ENCODE results near the gene HOOK2. TPM values are rescaled to one million over a fixed set of nuclear protein-coding genes. Genes with fewer than 3 reads are reported as not detected.

Gene HOOK2
- total RNA-seq, 1 experiment from 2014 or later = 14.3 TPM

DNA sequence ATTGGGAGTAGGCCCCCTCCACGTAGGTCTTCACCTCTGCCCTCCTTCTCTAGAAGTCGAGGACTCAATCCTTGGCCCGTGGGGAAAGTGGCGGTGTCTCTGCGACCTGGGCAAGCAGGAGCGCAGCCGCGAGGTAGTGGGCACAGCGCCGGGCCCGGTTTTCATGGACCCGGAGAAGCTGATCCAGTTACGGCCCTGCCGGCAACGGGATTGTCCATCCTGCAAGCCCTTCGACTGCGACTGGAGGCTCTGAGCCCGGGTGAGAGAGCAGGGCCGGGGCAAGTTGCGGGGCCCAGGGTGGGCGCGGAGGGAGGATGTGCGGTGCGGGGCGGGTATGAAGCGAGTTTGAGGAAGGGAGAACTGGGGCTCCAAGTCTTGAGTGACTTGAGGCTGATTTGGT is 28.7 kb upstream of the HOOK2 start:
- DNase-seq (ENCODE audit: low read depth, low spot score) = no peak
- intact Hi-C loops (cut with micrococcal nuclease; ENCODE audit: unreplicated experiment) = no loop called here
- ChIA-PET POLR2A (interaction anchor here (0.6 kb wide), 1 partner anchor 28 kb away, joined by 19 read pairs; no protein-coding TSS in a partner anchor), CTCF (no interaction called here)
- no peak for ATAC-seq
- Histone ChIP-seq H3K4me3 (ENCODE audit: low read depth in 2 of 2, low read length in 2 of 2) (no peak overlapping the region), H3K27me3 (ENCODE audit: control insufficient read depth, insufficient read depth, low read length) (no peaks in the 10 kb centered on the region), H3K4me1 (ENCODE audit: control insufficient read depth, insufficient read depth, low read length) (peaks cover 8% of the 10 kb centered on the region), H3K27ac (ENCODE audit: low read length) (no peak overlapping the region), H3K36me3 (ENCODE audit: control insufficient read depth, insufficient read depth, low read length) (peaks cover 4% of the 10 kb centered on the region; the same call in 1 of the 2 replicates), H3K9me3 (ENCODE audit: control insufficient read depth, insufficient read depth, low read depth, low read length) (no peaks in the 10 kb centered on the region)
- no peak for TF ChIP-seq POLR2AphosphoS5 (IDR thresholded peaks at IDR 0.05; ENCODE audit: low read depth, low read length)
- TF ChIP-seq SIN3A (IDR thresholded peaks at IDR 0.05; ENCODE audit: borderline replicate concordance, insufficient read depth, low read depth, low read length) = no peak
- TF ChIP-seq, protein P1, sequence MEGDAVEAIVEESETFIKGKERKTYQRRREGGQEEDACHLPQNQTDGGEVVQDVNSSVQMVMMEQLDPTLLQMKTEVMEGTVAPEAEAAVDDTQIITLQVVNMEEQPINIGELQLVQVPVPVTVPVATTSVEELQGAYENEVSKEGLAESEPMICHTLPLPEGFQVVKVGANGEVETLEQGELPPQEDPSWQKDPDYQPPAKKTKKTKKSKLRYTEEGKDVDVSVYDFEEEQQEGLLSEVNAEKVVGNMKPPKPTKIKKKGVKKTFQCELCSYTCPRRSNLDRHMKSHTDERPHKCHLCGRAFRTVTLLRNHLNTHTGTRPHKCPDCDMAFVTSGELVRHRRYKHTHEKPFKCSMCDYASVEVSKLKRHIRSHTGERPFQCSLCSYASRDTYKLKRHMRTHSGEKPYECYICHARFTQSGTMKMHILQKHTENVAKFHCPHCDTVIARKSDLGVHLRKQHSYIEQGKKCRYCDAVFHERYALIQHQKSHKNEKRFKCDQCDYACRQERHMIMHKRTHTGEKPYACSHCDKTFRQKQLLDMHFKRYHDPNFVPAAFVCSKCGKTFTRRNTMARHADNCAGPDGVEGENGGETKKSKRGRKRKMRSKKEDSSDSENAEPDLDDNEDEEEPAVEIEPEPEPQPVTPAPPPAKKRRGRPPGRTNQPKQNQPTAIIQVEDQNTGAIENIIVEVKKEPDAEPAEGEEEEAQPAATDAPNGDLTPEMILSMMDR (IDR thresholded peaks at IDR 0.05) = no peak
- TF ChIP-seq, protein P2, sequence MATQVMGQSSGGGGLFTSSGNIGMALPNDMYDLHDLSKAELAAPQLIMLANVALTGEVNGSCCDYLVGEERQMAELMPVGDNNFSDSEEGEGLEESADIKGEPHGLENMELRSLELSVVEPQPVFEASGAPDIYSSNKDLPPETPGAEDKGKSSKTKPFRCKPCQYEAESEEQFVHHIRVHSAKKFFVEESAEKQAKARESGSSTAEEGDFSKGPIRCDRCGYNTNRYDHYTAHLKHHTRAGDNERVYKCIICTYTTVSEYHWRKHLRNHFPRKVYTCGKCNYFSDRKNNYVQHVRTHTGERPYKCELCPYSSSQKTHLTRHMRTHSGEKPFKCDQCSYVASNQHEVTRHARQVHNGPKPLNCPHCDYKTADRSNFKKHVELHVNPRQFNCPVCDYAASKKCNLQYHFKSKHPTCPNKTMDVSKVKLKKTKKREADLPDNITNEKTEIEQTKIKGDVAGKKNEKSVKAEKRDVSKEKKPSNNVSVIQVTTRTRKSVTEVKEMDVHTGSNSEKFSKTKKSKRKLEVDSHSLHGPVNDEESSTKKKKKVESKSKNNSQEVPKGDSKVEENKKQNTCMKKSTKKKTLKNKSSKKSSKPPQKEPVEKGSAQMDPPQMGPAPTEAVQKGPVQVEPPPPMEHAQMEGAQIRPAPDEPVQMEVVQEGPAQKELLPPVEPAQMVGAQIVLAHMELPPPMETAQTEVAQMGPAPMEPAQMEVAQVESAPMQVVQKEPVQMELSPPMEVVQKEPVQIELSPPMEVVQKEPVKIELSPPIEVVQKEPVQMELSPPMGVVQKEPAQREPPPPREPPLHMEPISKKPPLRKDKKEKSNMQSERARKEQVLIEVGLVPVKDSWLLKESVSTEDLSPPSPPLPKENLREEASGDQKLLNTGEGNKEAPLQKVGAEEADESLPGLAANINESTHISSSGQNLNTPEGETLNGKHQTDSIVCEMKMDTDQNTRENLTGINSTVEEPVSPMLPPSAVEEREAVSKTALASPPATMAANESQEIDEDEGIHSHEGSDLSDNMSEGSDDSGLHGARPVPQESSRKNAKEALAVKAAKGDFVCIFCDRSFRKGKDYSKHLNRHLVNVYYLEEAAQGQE (IDR thresholded peaks at IDR 0.05; ENCODE audit: insufficient read depth in 1 of 2, low read depth in 2 of 2, low read length in 1 of 2) = no peak
- no peak for TF ChIP-seq TCF7L2 (IDR thresholded peaks at IDR 0.05; ENCODE audit: low read depth, low read length)
- no TSS peak for BruUV-seq (replicated peaks)
- in situ Hi-C loops (cut with HindIII; ENCODE audit: low pct_unique_long_range_greater_than_20kb, low sequenced_read_pairs) = no loop called here

DNA sequence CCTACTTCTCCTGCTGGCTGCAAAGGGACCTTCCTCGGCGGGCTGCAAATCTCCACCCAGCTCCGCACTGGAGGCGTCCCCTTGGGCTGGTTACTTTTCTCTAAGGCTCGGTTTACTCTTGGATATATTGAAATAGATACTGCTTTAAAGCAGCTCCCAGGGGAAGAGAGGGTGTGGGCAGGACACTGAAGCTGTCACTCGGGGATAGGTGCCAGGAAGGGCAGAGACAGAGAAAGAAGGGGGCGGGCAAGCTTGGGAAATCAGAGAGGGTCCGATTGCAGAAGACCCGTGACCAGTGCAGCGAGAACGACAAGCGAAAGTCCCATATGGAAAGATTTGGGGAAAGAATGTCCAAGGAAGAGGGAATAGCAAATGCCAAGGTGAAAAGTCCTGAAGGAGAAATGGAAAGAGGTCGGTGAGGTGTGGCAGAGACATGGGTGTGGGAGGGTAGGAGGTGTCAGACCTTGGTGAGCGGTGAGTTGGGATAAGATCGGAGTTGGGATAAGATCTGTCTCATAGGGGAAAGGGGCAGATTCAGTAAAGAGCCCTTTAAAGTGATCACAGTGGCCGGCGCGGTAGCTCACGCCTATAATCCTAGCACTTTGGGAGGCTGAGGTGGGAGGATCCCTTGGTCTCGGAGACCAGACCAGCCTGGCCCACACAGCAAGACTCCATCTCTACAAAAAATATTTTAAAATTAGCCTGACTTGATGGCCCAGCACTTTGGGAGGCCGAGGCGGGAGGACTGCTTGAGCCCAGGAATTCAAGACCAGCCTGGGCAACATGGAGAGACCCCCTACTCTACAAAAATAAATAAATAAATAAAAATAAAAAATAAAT is 27.1 kb upstream of the HOOK2 start:
- ChIA-PET POLR2A (no interaction called here), CTCF (no interaction called here)
- TF ChIP-seq TCF7L2 (IDR thresholded peaks at IDR 0.05; ENCODE audit: low read depth, low read length) (no peak), POLR2AphosphoS5 (IDR thresholded peaks at IDR 0.05; ENCODE audit: low read depth, low read length) (no peak), SIN3A (IDR thresholded peaks at IDR 0.05; ENCODE audit: borderline replicate concordance, insufficient read depth, low read depth, low read length) (no peak)
- TF ChIP-seq, protein P2 (IDR thresholded peaks at IDR 0.05; ENCODE audit: insufficient read depth in 1 of 2, low read depth in 2 of 2, low read length in 1 of 2) = no peak
- TF ChIP-seq, protein P1 (IDR thresholded peaks at IDR 0.05) = no peak
- DNase-seq (ENCODE audit: low read depth, low spot score) (no peak), ATAC-seq (no peak)
- intact Hi-C loops (cut with micrococcal nuclease; ENCODE audit: unreplicated experiment) = no loop called here
- no TSS peak for BruUV-seq (replicated peaks)
- peaks cover 4% of the 10 kb centered on the region; the same call in 1 of the 2 replicates for H3K36me3 ChIP-seq (ENCODE audit: control insufficient read depth, insufficient read depth, low read length)
- in situ Hi-C loops (cut with HindIII; ENCODE audit: low pct_unique_long_range_greater_than_20kb, low sequenced_read_pairs) = no loop called here
- peak overlapping the region; percentile 53 to 58 for H3K4me3 ChIP-seq (ENCODE audit: low read depth in 2 of 2, low read length in 2 of 2)
- no peak overlapping the region for H3K27ac ChIP-seq (ENCODE audit: low read length)
- peaks cover 8% of the 10 kb centered on the region for H3K4me1 ChIP-seq (ENCODE audit: control insufficient read depth, insufficient read depth, low read length)
- H3K27me3 ChIP-seq (ENCODE audit: control insufficient read depth, insufficient read depth, low read length) = no peaks in the 10 kb centered on the region
- no peaks in the 10 kb centered on the region for H3K9me3 ChIP-seq (ENCODE audit: control insufficient read depth, insufficient read depth, low read depth, low read length)

Measured in Panc1 (cell line).